HG03139 (cell line): ENCODE data around the gene PM20D1.
"Not testable (repeated sequence)": the region's sequence is repeated elsewhere in the genome, so short reads cannot be mapped to it uniquely, and the experiment has no call there.

ENCODE experiments used
- ATAC-seq: cut with Tn5 transposase; IDR thresholded peaks from one replicate; pipeline ENCODE4 v1.9.1; 2021; ENCODE audit not compliant: unreplicated experiment

Gene PM20D1

GRCh38 chr1:205843036-205843859, 6.7 kb downstream of the PM20D1 start:
- ATAC-seq = no peak

DNA sequence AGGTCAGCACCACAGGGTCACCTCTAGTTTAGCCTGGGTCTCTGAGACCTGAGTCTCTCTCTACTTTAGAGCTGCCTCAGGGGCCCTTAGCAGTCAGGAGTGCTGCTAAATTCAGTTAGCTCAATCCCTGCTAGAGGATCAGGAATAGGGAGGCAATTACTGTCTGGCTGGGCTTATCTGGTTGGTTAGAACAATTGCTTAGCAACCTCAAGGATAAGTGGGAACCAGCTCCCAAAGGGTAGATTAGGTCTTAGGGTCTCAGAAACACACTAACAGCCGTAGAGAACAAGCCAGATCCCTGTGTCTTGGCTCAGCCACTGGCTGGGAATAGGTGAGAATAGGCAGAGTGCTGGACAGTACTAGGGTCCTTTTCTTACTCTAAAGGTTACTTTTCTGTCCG, 7.7 kb downstream of the PM20D1 start:
- no peak for ATAC-seq

DNA sequence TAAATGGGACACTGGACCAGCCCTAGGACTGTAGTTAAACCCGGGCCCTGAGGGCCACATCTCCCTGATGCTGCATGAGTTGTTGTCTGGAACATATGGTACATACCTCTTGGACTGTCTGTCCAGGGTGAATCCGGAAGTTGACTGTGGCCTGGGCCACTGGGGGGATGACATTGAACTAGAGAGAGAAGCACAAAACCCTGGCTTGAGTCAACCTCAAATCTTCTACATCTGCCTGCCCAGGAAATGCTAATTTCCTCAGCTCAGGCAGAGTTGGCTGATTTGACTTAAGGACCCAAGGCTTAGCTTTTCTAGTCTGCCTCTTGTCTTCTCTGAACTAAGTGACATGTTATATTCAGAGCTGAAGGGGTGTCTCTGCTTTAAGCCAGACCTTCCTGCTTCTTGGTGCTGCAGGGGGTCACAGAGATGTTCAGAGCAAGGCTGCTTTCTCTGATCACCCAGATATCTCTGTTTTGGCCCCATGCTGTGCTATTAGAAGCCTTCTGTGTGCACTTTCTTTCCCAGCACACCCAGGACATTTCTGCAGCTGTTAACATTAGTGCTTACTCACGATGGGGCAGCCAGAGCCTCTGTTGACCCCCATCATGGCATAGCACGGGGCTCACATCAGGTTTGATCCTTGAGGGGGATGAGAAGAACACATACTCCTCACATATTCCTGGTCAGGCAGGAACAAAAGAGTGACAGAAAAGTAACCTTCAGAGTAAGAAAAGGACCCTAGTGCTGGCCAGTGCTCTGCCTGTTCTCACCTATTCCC, 9.6 kb downstream of the PM20D1 start:
- no peak for ATAC-seq

DNA sequence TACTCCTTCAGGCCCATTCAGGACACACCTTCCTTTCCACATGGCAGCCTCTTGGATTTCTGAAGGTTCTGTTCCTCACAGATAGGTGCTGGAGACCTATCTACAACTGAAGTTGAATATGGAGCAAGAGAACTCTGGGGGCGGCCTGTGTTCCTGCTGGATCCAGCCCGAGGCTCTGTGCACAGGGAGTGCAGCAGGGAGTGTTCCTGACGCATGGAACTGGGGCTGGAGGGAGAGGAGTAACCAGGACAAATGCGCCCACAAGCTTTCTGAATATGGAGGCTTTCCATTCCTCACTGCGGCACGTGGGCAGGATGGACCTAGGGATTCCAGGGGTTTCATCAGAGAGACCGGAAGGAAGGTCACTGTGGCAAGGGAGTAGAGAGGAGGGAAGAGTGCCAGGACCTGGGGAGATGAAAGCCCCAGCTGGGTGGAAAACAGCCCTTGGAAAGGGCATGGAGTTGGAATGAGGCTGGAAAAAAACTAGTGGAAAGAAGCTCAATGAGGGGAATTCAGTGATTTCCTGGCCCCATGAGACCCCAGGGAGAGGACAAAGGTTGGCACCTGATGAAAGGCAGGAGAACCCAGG, 12.5 kb downstream of the PM20D1 start:
- no peak for ATAC-seq

- ATAC-seq = no peak
Observed at GRCh38 chr1:205834751-205835150, 15.2 kb downstream of the PM20D1 start.

GRCh38 chr1:205832326-205832751, 17.6 kb downstream of the PM20D1 start:
- no peak for ATAC-seq

- ATAC-seq = no peak
Observed at GRCh38 chr1:205827623-205828022, 22.3 kb downstream of the PM20D1 start.

GRCh38 chr1:205826995-205827394, 22.9 kb downstream of the PM20D1 start:
- ATAC-seq = no peak

DNA sequence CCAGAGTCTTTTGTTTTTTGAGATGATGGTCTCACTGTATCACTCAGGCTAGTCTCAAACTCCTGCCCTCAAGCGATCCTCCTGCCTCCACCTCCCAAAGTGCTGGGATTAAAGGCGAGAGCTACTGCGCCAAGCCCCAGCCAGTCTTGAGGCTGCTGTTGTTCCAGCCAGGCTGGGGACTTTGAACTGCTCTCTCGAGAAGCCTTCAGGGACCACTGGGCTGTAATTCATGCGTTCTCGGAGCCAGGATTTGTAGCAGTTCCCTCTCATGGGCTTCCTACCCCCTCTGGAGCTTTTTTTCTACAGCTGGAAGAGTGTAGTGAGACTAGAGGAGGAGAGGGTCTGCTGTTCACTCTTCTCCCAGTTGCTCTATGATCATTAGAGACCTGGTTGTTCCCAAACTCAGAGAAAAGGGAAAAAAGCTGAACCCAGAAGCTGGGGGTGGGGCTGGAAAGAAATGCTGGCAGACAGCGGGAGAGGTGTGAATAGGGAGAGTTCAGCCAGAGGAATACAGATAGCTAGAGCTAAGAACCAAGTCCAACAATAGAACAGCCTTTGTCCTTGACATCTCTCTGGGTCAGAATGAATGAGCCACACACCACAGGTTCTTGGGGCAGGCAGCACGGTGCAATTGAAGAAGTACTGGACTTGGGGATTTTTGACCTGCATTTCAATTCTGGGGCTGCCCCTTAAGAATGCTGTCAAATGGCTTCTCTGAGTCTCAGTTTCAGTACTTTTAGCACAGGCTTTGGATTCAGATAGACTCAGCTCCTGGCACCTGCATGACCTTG, 23.7 kb downstream of the PM20D1 start:
- no peak for ATAC-seq

DNA sequence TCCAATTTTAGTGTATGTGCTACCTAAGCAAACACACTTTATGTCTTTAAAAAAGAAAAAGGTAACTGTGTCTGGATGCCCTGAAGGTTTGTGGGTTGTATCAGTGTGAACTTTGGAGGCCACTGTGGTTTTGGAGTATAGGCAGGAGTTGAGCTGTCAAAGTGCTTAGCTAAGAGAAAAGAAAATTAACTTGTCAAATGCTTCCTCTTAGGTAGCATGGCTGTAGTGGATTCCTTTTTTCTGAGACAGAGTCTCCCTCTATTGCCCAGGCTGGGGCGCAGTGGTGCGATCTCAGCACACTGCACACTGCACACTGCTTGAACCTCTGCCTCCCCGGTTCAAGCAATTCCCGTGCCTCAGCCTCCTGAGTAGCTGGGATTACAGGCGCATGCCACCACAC, 25.8 kb downstream of the PM20D1 start:
- no peak for ATAC-seq

- not testable (repeated sequence) for ATAC-seq
Observed at GRCh38 chr1:205823260-205823659, 26.7 kb downstream of the PM20D1 start.

DNA sequence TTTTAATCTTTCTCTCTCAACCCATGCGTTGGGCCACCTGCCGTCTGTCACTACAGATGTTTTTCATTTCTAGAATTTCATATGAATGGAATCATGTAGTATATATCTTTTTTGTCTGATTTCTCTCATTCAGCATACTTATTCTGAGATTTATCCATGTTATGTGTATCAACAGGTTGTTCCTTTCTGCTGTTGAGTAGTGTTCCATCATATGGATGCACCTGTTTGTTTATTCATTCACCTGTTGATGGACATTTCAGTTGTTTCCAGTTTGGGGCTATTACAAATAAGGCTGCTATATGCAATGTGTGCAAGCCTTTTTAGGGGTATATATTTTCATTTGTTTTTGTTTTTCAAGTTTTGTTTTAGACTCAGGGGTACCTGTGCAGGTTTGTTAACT, 27.5 kb downstream of the PM20D1 start:
- ATAC-seq = no peak

DNA sequence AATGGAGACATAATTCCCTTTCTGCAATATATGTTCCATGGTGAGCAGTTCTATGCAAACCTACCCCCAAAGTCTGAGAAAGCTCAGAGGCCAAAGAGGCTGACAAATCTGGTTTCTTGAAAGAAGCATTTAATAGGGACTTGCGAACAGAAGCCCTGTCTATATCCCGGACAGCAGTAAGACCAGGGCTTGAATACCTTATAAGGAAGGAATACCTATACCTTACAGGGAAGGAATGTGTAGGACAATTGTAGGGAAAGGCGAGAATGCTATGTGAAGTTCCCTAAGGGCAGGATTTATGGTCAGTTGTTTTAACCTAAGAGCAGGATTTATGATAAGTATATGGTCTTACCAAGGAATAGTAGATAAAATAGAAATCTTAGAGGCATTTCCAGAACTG, 31.9 kb downstream of the PM20D1 start:
- no peak for ATAC-seq

GRCh38 chr1:205817364-205817763, 32.6 kb downstream of the PM20D1 start:
- no peak for ATAC-seq

DNA sequence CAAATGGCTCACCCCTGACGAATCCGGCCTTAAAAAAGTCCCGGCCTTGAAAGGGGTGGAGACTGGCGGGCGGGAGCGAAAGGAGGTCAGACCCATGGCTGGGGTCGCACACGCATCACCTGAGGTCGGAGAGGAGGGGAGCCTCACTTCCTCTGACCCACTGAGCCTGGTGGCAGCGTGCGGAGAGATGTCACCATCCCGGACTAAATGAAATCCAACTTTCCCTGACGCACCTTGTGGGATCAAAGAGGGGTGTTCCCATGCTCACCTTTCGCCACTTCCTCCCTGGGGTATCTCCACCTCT, 36.2 kb downstream of the PM20D1 start:
- ATAC-seq = no peak

GRCh38 chr1:205812878-205813754, 36.8 kb downstream of the PM20D1 start, which contains the start of gene SLC41A1:
Gene SLC41A1, minus strand, starts transcription at chr1:205813198. Its CDS starts 2,757 bp downstream, at chr1:205810441.
- ATAC-seq = peak; percentile 73

DNA sequence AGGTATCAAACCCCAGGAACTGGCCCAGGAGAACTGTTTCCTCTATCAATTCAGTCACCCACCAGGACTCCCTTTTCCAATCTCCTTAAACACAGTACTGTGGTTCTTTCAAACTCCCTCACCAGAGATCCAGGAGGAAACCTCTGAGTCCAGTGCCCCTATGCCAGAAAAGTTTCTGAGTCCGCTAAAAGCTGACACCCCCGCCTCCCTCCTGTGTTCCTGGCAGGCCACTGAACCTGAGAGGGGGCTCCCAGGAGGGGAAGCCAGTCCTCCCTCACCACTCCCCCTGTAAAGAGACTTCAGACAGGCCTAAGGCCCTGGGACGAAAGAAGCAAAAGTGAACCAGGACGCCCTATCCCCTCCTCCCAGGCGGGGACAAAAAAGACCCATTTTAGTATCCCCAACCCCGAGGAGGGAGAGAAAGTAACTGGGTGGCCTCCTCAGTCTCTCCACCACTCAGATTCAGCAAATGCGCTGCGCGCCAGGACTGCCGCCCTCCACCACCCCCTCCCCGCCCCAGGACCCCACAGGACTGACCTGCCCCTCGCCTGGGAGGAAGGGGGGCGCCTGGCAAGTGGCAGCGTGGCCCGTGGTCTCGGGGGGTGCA, 37.6 kb downstream of the PM20D1 start:
- no peak for ATAC-seq

DNA sequence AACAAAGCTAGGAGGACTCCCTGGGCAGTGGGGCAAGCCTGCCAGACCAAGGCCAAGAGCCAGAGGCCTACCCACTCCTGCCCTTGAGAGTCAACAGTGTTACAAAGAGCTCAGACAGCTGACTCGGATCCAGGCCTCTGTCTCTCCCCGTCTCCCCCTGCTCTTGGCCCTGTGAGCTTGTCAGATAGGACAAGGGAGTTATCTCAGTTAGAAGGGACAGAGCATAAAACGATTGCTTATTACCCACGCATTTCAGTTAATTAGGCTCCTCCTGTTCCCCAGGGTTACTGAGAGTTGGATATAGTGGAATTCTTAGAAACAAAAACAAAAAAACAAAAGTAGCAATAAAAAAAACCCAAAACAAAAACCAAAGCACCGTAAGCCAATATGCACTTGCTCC, 38.3 kb downstream of the PM20D1 start:
- ATAC-seq = no peak

DNA sequence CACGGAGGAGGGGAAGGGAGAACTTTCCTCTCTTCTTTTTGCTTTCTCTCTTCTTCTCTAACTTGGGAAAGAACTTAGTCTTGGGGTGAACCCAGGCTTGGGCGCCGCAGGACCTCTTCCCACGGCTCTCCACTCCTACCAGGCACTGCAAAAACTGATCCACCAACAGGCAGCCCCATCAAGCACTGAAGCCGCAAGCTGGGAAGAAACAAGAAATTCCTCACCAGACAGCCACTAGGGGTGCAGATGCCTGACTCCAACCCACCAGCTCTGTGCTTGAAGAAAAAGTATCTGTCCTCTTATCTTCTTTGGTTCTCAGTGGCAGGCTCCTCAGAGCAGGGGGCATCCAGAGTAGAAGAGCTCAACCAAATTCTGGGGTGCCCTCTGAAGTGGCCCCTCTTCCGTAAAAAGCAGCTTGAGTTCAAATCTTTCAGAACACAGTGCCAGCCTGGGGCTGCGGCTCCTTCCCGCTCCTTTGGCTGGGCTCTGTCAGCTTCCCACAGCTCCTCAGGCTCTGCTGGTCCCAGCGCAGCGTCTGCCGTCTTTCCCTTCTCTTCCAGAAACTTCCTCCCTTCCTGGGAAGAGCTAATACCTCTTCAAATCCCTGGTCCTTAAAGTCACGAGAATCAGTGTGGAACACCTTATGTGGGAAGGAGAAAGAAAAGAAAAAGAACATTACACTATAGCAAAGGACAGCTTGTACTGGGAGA, 39.3 kb downstream of the PM20D1 start:
- no peak for ATAC-seq
